ENCODE results near the gene RCAN2.

DNA sequence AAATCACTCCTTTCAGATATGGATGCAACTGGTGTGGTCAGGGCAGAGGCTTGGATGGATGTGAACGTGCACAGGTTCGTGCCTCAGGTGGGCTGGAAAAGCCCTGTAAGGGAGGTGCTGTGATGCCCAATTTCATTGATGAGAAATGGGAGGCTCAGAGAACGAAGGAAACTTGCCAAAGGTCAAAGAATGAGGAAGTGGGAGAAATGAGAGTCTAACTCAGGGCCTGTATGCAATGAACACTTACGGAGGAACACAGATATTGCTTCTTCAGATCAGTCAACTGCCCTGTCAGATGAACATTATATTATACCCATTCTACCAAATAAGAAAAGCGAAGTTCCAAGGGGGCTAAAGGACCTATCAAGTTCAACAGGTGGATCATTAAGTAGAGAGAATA lies 134.7 kb downstream of the RCAN2 start:
- TF ChIP-seq, protein P1, sequence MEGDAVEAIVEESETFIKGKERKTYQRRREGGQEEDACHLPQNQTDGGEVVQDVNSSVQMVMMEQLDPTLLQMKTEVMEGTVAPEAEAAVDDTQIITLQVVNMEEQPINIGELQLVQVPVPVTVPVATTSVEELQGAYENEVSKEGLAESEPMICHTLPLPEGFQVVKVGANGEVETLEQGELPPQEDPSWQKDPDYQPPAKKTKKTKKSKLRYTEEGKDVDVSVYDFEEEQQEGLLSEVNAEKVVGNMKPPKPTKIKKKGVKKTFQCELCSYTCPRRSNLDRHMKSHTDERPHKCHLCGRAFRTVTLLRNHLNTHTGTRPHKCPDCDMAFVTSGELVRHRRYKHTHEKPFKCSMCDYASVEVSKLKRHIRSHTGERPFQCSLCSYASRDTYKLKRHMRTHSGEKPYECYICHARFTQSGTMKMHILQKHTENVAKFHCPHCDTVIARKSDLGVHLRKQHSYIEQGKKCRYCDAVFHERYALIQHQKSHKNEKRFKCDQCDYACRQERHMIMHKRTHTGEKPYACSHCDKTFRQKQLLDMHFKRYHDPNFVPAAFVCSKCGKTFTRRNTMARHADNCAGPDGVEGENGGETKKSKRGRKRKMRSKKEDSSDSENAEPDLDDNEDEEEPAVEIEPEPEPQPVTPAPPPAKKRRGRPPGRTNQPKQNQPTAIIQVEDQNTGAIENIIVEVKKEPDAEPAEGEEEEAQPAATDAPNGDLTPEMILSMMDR (IDR thresholded peaks at IDR 0.05), result no peak
- no peak for TF ChIP-seq POLR2AphosphoS5 (IDR thresholded peaks at IDR 0.05)
